Nephron (organoid): ENCODE data around the gene CNTNAP2.

Experiments used
- H3K27ac Mint-ChIP-seq, 3 experiments: 2 replicates each; pipeline ENCODE4 v1.8.0; 2020; ENCODE audit warnings: mixed read lengths in 3 of 3, mild to moderate bottlenecking in 2 of 3, moderate library complexity in 1 of 3
- H3K27me3 Mint-ChIP-seq: 2 replicates; pipeline ENCODE4 v1.8.0; 2021; ENCODE audit warnings: low read depth, mild to moderate bottlenecking, moderate library complexity, mixed read lengths
- H3K36me3 Mint-ChIP-seq: 2 replicates; pipeline ENCODE4 v1.8.0; 2020; ENCODE audit warnings: low read depth, mixed read lengths
- H3K4me1 Mint-ChIP-seq: 2 replicates; pipeline ENCODE4 v1.8.0; 2020; ENCODE audit warnings: mixed read lengths
- H3K4me3 Mint-ChIP-seq, 3 experiments: 2 replicates each; pipeline ENCODE4 v1.8.0; 2020; ENCODE audit warnings: mild to moderate bottlenecking in 3 of 3, mixed read lengths in 3 of 3, moderate library complexity in 2 of 3
- H3K9me3 Mint-ChIP-seq: 2 replicates; pipeline ENCODE4 v1.8.0; 2020; ENCODE audit warnings: mixed read lengths
- CTCF ChIP-seq, 3 experiments: fragments of 200-600 bp; sonication (generic); IDR thresholded peaks; one replicate each; pipeline ENCODE4 v1.5.0; 2021; ENCODE audit warnings: antibody characterized with exemption in 3 of 3; ENCODE audit not compliant: unreplicated experiment in 3 of 3

The CNTNAP2 gene

GRCh38 chr7:146960773-146961391 lies 844.3 kb downstream of the CNTNAP2 start:
- peaks cover 3% of the 10 kb centered on the region for H3K27me3 Mint-ChIP-seq
- no peak overlapping the region for H3K4me3 Mint-ChIP-seq
- peaks cover 4% of the 10 kb centered on the region for H3K4me1 Mint-ChIP-seq
- H3K9me3 Mint-ChIP-seq = no peaks in the 10 kb centered on the region
- no peak overlapping the region for H3K27ac Mint-ChIP-seq
- TF ChIP-seq CTCF (IDR thresholded peaks at IDR 0.05; ENCODE audit: unreplicated experiment in 3 of 3) = no peak
- H3K36me3 Mint-ChIP-seq = no peaks in the 10 kb centered on the region

- Mint-ChIP-seq H3K9me3 (no peaks in the 10 kb centered on the region), H3K27ac (no peak overlapping the region), H3K4me1 (peaks cover under 1% of the 10 kb centered on the region), H3K36me3 (no peaks in the 10 kb centered on the region), H3K27me3 (peaks cover 3% of the 10 kb centered on the region), H3K4me3 (no peak overlapping the region)
- no peak for TF ChIP-seq CTCF (IDR thresholded peaks at IDR 0.05; ENCODE audit: unreplicated experiment in 3 of 3)
Measured at GRCh38 chr7:146961617-146962016, 845.0 kb downstream of the CNTNAP2 start.

GRCh38 chr7:146966274-146966673 lies 849.7 kb downstream of the CNTNAP2 start:
- Mint-ChIP-seq H3K4me1 (no peaks in the 10 kb centered on the region), H3K36me3 (no peaks in the 10 kb centered on the region), H3K27me3 (peaks cover 3% of the 10 kb centered on the region), H3K9me3 (peaks cover 3% of the 10 kb centered on the region), H3K27ac (no peak overlapping the region), H3K4me3 (no peak overlapping the region)
- no peak for TF ChIP-seq CTCF (IDR thresholded peaks at IDR 0.05; ENCODE audit: unreplicated experiment in 3 of 3)

- no peak for TF ChIP-seq CTCF (IDR thresholded peaks at IDR 0.05; ENCODE audit: unreplicated experiment in 3 of 3)
- Mint-ChIP-seq H3K4me3 (no peak overlapping the region), H3K27me3 (no peaks in the 10 kb centered on the region), H3K36me3 (no peaks in the 10 kb centered on the region), H3K9me3 (no peaks in the 10 kb centered on the region), H3K27ac (no peak overlapping the region), H3K4me1 (no peaks in the 10 kb centered on the region)
Measured at GRCh38 chr7:146982482-146982881, 865.9 kb downstream of the CNTNAP2 start.

- Mint-ChIP-seq H3K9me3 (no peaks in the 10 kb centered on the region), H3K4me3 (no peak overlapping the region), H3K27me3 (no peaks in the 10 kb centered on the region), H3K27ac (no peak overlapping the region), H3K4me1 (no peaks in the 10 kb centered on the region), H3K36me3 (no peaks in the 10 kb centered on the region)
- TF ChIP-seq CTCF (IDR thresholded peaks at IDR 0.05; ENCODE audit: unreplicated experiment in 3 of 3) = no peak
Measured at GRCh38 chr7:146991596-146991995, 875.0 kb downstream of the CNTNAP2 start.

- H3K4me3 Mint-ChIP-seq = no peak overlapping the region
- TF ChIP-seq CTCF (IDR thresholded peaks at IDR 0.05; ENCODE audit: unreplicated experiment in 3 of 3) = no peak
- no peaks in the 10 kb centered on the region for H3K4me1 Mint-ChIP-seq
- no peaks in the 10 kb centered on the region for H3K36me3 Mint-ChIP-seq
- no peak overlapping the region for H3K27ac Mint-ChIP-seq
- H3K27me3 Mint-ChIP-seq = no peaks in the 10 kb centered on the region
- H3K9me3 Mint-ChIP-seq = no peaks in the 10 kb centered on the region
Measured at GRCh38 chr7:146993764-146994163, 877.2 kb downstream of the CNTNAP2 start.
